Naive thymus-derived CD4-positive, alpha-beta T cell (primary cell): Measurements from ENCODE around the gene SMIM5. TPM values are rescaled to one million over a fixed set of nuclear protein-coding genes. Genes with fewer than 3 reads are reported as not detected.

Experiments
- ATAC-seq: fragments of 150-1000 bp; cut with Tn5 transposase; 2 replicates; pipeline ENCODE4 v1.10.0; 2021; ENCODE audit warnings: mild to moderate bottlenecking, moderate library complexity
- CTCF ChIA-PET: fragments of 350-600 bp; sonication (Branson Sonifier 250); formaldehyde crosslinking; loops from one replicate; lab custom pipeline; 2021; ENCODE audit warnings: antibody characterized with exemption; lab: Charles Lee
- POLR2A ChIA-PET: fragments of 350-600 bp; sonication (Branson Sonifier 250); formaldehyde crosslinking; loops from one replicate; lab custom pipeline; 2021; ENCODE audit warnings: antibody characterized with exemption, inconsistent platforms; lab: Charles Lee
- DNase-seq, 9 donors: peaks; one replicate each; pipeline versions ENCODE4 v3.0.0 to v3.0.0-alpha.2; 2020 to 2022; ENCODE audit warnings: mixed read lengths in 1 of 9
- H3K27ac ChIP-seq: one replicate; pipeline ENCODE4 v1.7.0; 2013; ENCODE audit warnings: mild to moderate bottlenecking, low read depth, low read length, moderate library complexity
- H3K27me3 ChIP-seq, 2 donors: one replicate each; pipeline ENCODE4 v1.7.0; 2013; ENCODE audit warnings: low read length in 2 of 2, mild to moderate bottlenecking in 2 of 2, moderate library complexity in 2 of 2; ENCODE audit not compliant: control insufficient read depth in 2 of 2, insufficient read depth in 2 of 2
- H3K36me3 ChIP-seq, 3 experiments: 1 replicate in 2 of 3; 2 replicates in 1 of 3; pipeline ENCODE4 v1.7.0; 2013; ENCODE audit warnings: low read length in 3 of 3, mild to moderate bottlenecking in 3 of 3, moderate library complexity in 1 of 3; ENCODE audit not compliant: insufficient read depth in 3 of 3, control insufficient read depth in 2 of 3
- H3K4me1 ChIP-seq, 2 donors: one replicate each; pipeline ENCODE4 v1.7.0; 2013; ENCODE audit warnings: low read length in 2 of 2, mild to moderate bottlenecking in 2 of 2, moderate library complexity in 1 of 2; ENCODE audit not compliant: control insufficient read depth in 2 of 2, insufficient read depth in 2 of 2
- H3K4me3 ChIP-seq: 2 replicates; pipeline ENCODE4 v1.7.0; 2013; ENCODE audit warnings: mild to moderate bottlenecking, low read length
- H3K9me3 ChIP-seq, 3 experiments: 1 replicate in 2 of 3; 2 replicates in 1 of 3; pipeline ENCODE4 v1.7.0; 2013; ENCODE audit warnings: low read length in 3 of 3; ENCODE audit not compliant: control insufficient read depth in 2 of 3
- H3K27ac Mint-ChIP-seq, 9 donors: one replicate each; pipeline ENCODE4 v1.8.0; 2020 to 2022; ENCODE audit warnings: mixed read lengths in 9 of 9, mild to moderate bottlenecking in 8 of 9, moderate library complexity in 5 of 9, inconsistent platforms in 2 of 9
- H3K27me3 Mint-ChIP-seq, 5 donors: one replicate each; pipeline ENCODE4 v1.8.0; 2021 to 2022; ENCODE audit warnings: mixed read lengths in 5 of 5, mild to moderate bottlenecking in 1 of 5
- H3K36me3 Mint-ChIP-seq, 5 donors: one replicate each; pipeline ENCODE4 v1.8.0; 2020 to 2022; ENCODE audit warnings: mixed read lengths in 5 of 5, mild to moderate bottlenecking in 3 of 5, inconsistent platforms in 1 of 5
- H3K4me1 Mint-ChIP-seq, 7 donors: one replicate each; pipeline ENCODE4 v1.8.0; 2020 to 2022; ENCODE audit warnings: mixed read lengths in 7 of 7, mild to moderate bottlenecking in 3 of 7, inconsistent platforms in 1 of 7
- H3K4me3 Mint-ChIP-seq, 10 donors: one replicate each; pipeline ENCODE4 v1.8.0; 2020 to 2022; ENCODE audit warnings: mild to moderate bottlenecking in 10 of 10, mixed read lengths in 10 of 10, moderate library complexity in 6 of 10, inconsistent platforms in 2 of 10
- H3K9me3 Mint-ChIP-seq, 11 donors: one replicate each; pipeline ENCODE4 v1.8.0; 2020 to 2022; ENCODE audit warnings: mixed read lengths in 11 of 11, mild to moderate bottlenecking in 4 of 11, inconsistent platforms in 1 of 11, moderate library complexity in 1 of 11
- intact Hi-C, 2 donors: fragments of 100-400 bp; cut with micrococcal nuclease; formaldehyde crosslinking; loops; one replicate each; pipeline ENCODE4 v1.15.1; 2023
- polyA plus RNA-seq, 2 donors: library from polyadenylated mRNA; unstranded; fragments of 300-500 nt; fragmentation: Illumina TruSeq; gene quantifications; one replicate each; pipeline ENCODE4 v1.2.3, GENCODE V29; 2021
- total RNA-seq, 6 experiments: library from RNA in 5 of 6; stranded (reverse) in 5 of 6; gene quantifications; 1 replicate in 5 of 6; 2 replicates in 1 of 6; pipeline ENCODE4 v1.2.3 and lab custom pipeline; 2021 to 2026

The SMIM5 gene
- total and polyA plus RNA-seq, 7 experiments from 2014 or later, result 0.06 to 2.4 (median 0.82) TPM

DNA sequence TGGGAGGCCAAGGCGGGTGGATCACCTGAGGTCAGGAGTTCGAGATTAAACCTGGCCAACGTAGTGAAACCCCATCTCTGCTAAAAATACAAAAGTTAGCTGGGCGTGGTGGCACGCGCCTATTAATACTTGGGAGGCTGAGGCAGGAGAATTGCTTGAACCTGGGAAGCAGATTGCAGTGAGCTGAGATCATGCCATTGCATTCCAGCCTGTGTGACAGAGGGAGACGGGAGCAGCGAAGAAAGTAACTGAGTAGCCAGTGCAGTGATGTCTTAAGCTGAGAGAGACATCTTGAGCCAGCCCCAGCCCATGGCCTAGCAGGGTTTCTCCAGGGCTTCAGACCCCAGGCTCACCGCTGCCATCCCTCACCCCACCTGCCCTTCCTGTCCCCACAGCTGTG is 9.8 kb upstream of the SMIM5 start:
- H3K9me3 Mint-ChIP-seq, result no peaks in the 10 kb centered on the region
- no peaks in the 10 kb centered on the region for H3K36me3 Mint-ChIP-seq
- no peaks in the 10 kb centered on the region for H3K27me3 ChIP-seq
- POLR2A ChIA-PET, result no interaction called here
- no peaks in the 10 kb centered on the region for H3K4me1 ChIP-seq
- no peaks in the 10 kb centered on the region for H3K27me3 Mint-ChIP-seq
- H3K27ac ChIP-seq, result no peak overlapping the region
- H3K9me3 ChIP-seq, result no peaks in the 10 kb centered on the region
- H3K27ac Mint-ChIP-seq, result no peak overlapping the region
- H3K4me3 ChIP-seq, result no peak overlapping the region
- H3K36me3 ChIP-seq, result peaks cover 0 to 61% (median 0%) of the 10 kb centered on the region in 3 experiments
- CTCF ChIA-PET, result interaction anchor here (2.8 to 4.4 kb wide), 2 partner anchors 10 to 125 kb away, joined by 11 to 25 read pairs; partner anchors contain the start of gene SMIM5
- ATAC-seq (no peak), DNase-seq (no peak)
- no peak overlapping the region for H3K4me3 Mint-ChIP-seq
- intact Hi-C loops, result no loop called here
- peaks cover 0 to 5% (median 0%) of the 10 kb centered on the region in 7 donors for H3K4me1 Mint-ChIP-seq

DNA sequence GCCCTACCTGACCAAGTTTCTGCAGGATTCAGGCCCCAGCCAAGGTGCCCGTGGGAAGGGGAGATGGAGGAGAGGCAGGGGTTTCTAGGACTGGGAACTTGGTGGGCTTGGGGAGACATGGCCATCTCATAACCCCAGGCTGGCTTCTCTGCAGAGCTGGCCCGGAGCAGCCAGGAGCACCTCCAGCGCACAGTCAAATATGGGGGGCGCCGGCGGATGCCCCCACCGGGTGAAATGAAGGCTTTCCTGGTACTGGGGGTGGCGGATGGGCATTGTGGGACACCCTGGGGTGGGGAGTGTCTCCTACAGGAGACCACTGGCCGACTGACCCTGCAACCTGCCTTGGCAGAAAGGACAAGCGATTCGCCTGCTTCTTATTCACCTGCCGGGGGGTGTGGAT is 9.2 kb upstream of the SMIM5 start:
- Mint-ChIP-seq H3K27ac (peak overlapping the region in 2 of 9 donors; percentile 14 to 81), H3K9me3 (no peaks in the 10 kb centered on the region), H3K4me1 (peaks cover 0 to 5% (median 0%) of the 10 kb centered on the region in 7 donors), H3K27me3 (no peaks in the 10 kb centered on the region), H3K4me3 (no peak overlapping the region), H3K36me3 (no peaks in the 10 kb centered on the region)
- no peak overlapping the region for H3K4me3 ChIP-seq
- no peaks in the 10 kb centered on the region for H3K9me3 ChIP-seq
- H3K27me3 ChIP-seq, result no peaks in the 10 kb centered on the region
- no peaks in the 10 kb centered on the region for H3K4me1 ChIP-seq
- H3K27ac ChIP-seq, result no peak overlapping the region
- ChIA-PET CTCF (interaction anchor here (2.8 to 4.4 kb wide), 2 partner anchors 10 to 125 kb away, joined by 11 to 25 read pairs; partner anchors contain the start of gene SMIM5), POLR2A (no interaction called here)
- intact Hi-C loops, result no loop called here
- DNase-seq (no peak), ATAC-seq (no peak)
- peaks cover 0 to 61% (median 0%) of the 10 kb centered on the region in 3 experiments for H3K36me3 ChIP-seq

DNA sequence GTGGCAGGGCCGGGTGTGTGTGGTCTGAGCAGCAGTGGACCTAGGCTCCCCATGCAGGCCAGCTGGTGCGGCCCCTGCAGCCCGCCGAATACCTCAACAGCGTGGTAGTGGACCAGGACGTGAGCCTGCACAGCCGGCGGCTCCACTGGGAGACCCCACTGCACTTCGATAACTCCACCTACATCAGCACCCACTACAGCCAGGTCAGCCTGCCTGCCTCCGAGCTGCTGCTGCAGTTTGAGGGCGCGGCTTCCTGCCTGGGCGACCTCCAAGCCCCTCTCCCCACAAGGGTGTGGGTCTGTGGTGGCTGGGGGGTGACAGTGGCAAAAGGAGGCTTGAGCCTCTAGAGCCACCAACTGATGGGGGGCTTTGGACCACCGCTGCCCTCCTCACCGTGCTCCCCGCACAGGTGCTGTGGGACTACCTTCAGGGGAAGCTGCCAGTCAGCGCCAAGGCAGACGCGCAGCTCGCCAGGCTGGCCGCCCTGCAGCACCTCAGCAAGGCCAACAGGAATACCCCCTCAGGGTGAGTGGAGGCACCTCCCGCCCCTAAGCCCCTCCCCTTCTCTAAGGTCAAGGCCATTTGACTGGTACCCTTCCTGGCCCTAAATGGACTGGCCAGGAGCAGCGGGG is 8.4 kb upstream of the SMIM5 start:
- H3K27me3 Mint-ChIP-seq, result no peaks in the 10 kb centered on the region
- Histone ChIP-seq H3K36me3 (peaks cover 0 to 67% (median 0%) of the 10 kb centered on the region in 3 experiments), H3K4me3 (no peak overlapping the region), H3K9me3 (no peaks in the 10 kb centered on the region), H3K27me3 (no peaks in the 10 kb centered on the region), H3K4me1 (no peaks in the 10 kb centered on the region), H3K27ac (no peak overlapping the region)
- intact Hi-C loops, result no loop called here
- peaks cover 0 to 5% (median 0%) of the 10 kb centered on the region in 7 donors for H3K4me1 Mint-ChIP-seq
- CTCF ChIA-PET, result interaction anchor here (2.8 to 4.4 kb wide), 2 partner anchors 9 to 124 kb away, joined by 11 to 25 read pairs; partner anchors contain the start of gene SMIM5
- no peak for DNase-seq
- H3K27ac Mint-ChIP-seq, result peak overlapping the region in 1 of 9 donors; percentile 5
- POLR2A ChIA-PET, result no interaction called here
- no peak for ATAC-seq
- no peaks in the 10 kb centered on the region for H3K36me3 Mint-ChIP-seq
- no peak overlapping the region for H3K4me3 Mint-ChIP-seq
- no peaks in the 10 kb centered on the region for H3K9me3 Mint-ChIP-seq

DNA sequence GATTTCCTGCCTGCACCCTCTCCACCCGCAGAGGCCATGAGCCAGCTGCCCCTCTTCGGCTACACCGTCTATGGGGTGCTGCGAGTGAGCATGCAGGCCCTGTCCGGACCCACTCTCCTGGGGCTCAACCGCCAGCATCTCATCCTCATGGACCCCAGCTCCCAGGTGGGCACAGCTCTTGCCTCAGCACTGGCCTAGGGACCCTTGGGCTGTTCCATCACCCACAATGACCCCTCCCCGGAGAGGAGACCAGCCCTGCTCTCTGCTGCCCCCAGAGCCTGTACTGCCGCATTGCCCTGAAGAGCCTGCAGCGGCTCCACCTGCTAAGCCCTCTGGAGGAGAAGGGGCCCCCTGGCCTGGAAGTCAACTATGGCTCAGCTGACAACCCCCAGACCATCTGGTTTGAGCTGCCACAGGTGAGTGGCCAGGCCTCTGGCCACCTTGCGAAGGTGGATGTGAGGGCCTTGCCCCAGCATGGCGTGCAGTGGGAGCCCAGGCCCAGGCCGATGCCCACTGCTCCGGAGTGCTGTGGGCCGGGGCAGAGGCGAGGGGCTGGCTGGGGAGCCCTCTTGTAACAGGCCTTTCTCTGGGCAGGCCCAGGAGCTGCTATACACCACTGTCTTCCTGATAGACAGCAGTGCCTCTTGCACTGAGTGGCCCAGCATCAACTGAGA is 7.3 kb upstream of the SMIM5 start:
- ATAC-seq, result peak; percentile 66
- H3K36me3 Mint-ChIP-seq, result no peaks in the 10 kb centered on the region
- peaks cover 0 to 68% (median 0%) of the 10 kb centered on the region in 3 experiments for H3K36me3 ChIP-seq
- POLR2A ChIA-PET, result no interaction called here
- H3K27me3 Mint-ChIP-seq, result no peaks in the 10 kb centered on the region
- no peak overlapping the region for H3K27ac ChIP-seq
- peaks cover 0 to 5% (median 0%) of the 10 kb centered on the region in 7 donors for H3K4me1 Mint-ChIP-seq
- H3K4me3 ChIP-seq, result no peak overlapping the region
- no peaks in the 10 kb centered on the region for H3K27me3 ChIP-seq
- H3K4me1 ChIP-seq, result no peaks in the 10 kb centered on the region
- peak overlapping the region in 1 of 9 donors; percentile 86 for H3K27ac Mint-ChIP-seq
- peak in 2 of 9 donors; percentile 13 to 15 for DNase-seq
- no peaks in the 10 kb centered on the region for H3K9me3 Mint-ChIP-seq
- CTCF ChIA-PET, result interaction anchor here (1.0 to 4.4 kb wide), 2 partner anchors 47 to 123 kb away, joined by 5 to 25 read pairs; no protein-coding TSS in a partner anchor
- H3K4me3 Mint-ChIP-seq, result no peak overlapping the region
- intact Hi-C loops, result no loop called here
- H3K9me3 ChIP-seq, result no peaks in the 10 kb centered on the region

DNA sequence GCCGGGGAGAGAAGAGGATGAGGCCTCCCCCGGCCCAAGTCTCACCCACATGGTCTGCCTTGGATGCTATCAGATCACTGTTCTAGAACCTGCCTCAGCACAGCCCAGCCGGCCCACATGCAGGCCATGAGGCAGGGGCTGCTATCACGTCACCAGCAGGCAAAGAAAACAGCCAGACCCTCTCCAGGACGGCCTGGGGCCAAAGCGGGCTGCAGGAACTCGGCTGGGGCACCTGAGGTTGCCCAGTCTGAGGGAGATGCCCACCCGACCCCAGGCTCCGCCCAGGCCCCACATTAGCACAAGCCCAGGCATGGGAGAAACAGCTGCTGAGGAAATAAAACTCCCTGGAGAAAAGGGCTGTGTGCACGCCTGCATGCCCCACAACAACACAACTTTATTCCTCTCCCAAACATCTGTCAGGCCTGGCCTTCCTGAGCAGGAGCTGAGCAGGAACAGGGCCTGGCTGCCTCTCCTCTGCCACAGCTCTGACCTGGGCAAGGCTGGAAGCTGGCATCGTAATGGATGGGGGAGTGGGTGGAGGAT is 6.7 kb upstream of the SMIM5 start:
- Mint-ChIP-seq H3K4me3 (no peak overlapping the region), H3K27ac (peak overlapping the region in 1 of 9 donors; percentile 86), H3K36me3 (no peaks in the 10 kb centered on the region), H3K27me3 (no peaks in the 10 kb centered on the region), H3K9me3 (no peaks in the 10 kb centered on the region), H3K4me1 (peaks cover 0 to 5% (median 0%) of the 10 kb centered on the region in 7 donors)
- Histone ChIP-seq H3K27me3 (no peaks in the 10 kb centered on the region), H3K9me3 (no peaks in the 10 kb centered on the region), H3K4me1 (no peaks in the 10 kb centered on the region), H3K4me3 (no peak overlapping the region), H3K36me3 (peaks cover 0 to 68% (median 0%) of the 10 kb centered on the region in 3 experiments), H3K27ac (no peak overlapping the region)
- DNase-seq (no peak), ATAC-seq (no peak)
- ChIA-PET CTCF (interaction anchor here (4.4 kb wide), 1 partner anchor 122 kb away, joined by 25 read pairs; no protein-coding TSS in a partner anchor), POLR2A (no interaction called here)
- intact Hi-C loops, result no loop called here

DNA sequence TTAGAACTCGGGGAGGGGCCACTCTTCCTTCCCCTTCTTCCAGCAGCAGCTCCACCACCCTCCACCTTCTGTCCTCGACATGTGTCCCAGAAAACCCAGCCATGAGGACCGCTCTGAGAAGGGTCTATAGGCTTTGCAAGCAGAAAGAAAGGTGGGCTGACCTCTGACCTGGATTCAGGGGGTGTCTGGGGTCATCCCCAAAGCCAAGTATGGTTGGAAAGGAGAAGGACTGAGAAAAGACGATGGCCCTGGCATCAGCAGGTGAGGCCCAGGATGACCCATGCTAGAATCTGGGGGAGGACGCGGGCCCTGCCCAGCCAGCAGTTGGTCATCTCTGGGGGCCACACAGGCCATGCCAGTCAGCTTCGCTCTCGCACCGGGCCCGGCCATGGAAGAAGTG is 6.1 kb upstream of the SMIM5 start:
- intact Hi-C loops, result no loop called here
- Mint-ChIP-seq H3K9me3 (no peaks in the 10 kb centered on the region), H3K36me3 (no peaks in the 10 kb centered on the region), H3K4me1 (peaks cover 0 to 5% (median 0%) of the 10 kb centered on the region in 7 donors), H3K27ac (no peak overlapping the region), H3K27me3 (no peaks in the 10 kb centered on the region), H3K4me3 (no peak overlapping the region)
- H3K27me3 ChIP-seq, result no peaks in the 10 kb centered on the region
- CTCF ChIA-PET, result interaction anchor here (4.4 kb wide), 1 partner anchor 122 kb away, joined by 25 read pairs; no protein-coding TSS in a partner anchor
- H3K9me3 ChIP-seq, result no peaks in the 10 kb centered on the region
- ATAC-seq, result no peak
- POLR2A ChIA-PET, result no interaction called here
- H3K27ac ChIP-seq, result no peak overlapping the region
- DNase-seq, result no peak
- H3K36me3 ChIP-seq, result peaks cover 0 to 69% (median 0%) of the 10 kb centered on the region in 3 experiments
- no peak overlapping the region for H3K4me3 ChIP-seq
- no peaks in the 10 kb centered on the region for H3K4me1 ChIP-seq
